Prostate gland (tissue), 2 donors: Measurements from ENCODE around the gene PITX1. TPM values are rescaled to one million over a fixed set of nuclear protein-coding genes. Genes with fewer than 3 reads are reported as not detected.
"Not testable (repeated sequence)": the region's sequence is repeated elsewhere in the genome, so short reads cannot be mapped to it uniquely, and the experiment has no call there.

Source experiments
- DNase-seq: peaks from one replicate; pipeline ENCODE4 v3.0.0-alpha.2; 2019; ENCODE audit warnings: low spot score
- H3K27ac ChIP-seq, 2 donors: fragments of 200-600 bp; sonication (generic); 2 replicates each; pipeline ENCODE4 v1.5.1; 2017 to 2019
- H3K27me3 ChIP-seq: fragments of 200-600 bp; sonication (generic); replicated peaks from 2 replicates; pipeline ENCODE4 v1.5.1; 2019; ENCODE audit not compliant: insufficient read depth
- H3K36me3 ChIP-seq, 2 donors: fragments of 200-600 bp; sonication (generic); 1 replicate in 1 of 2; 2 replicates in 1 of 2; pipeline versions ENCODE4 v1.5.1 to v1.8.1; 2017 to 2019
- H3K4me1 ChIP-seq: fragments of 200-600 bp; sonication (generic); replicated peaks from 2 replicates; pipeline ENCODE4 v1.5.1; 2019
- H3K4me3 ChIP-seq, 2 donors: fragments of 200-600 bp; sonication (generic); 2 replicates each; pipeline ENCODE4 v1.5.1; 2017 to 2019
- H3K9me3 ChIP-seq: fragments of 200-600 bp; sonication (generic); 2 replicates; pipeline ENCODE4 v1.5.1; 2017
- POLR2A ChIP-seq: fragments of 450-650 bp; IDR thresholded peaks from one replicate; pipeline ENCODE4 v1.6.1; 2016; ENCODE audit warnings: antibody characterized with exemption, mild to moderate bottlenecking
- POLR2AphosphoS5 ChIP-seq: sonication (generic); formaldehyde crosslinking; IDR thresholded peaks from one replicate; pipeline ENCODE4 v1.6.1; 2017; ENCODE audit warnings: antibody characterized with exemption
- WGBS: methylation state at CpG from one replicate; pipeline ENCODE4 v1.1.5; 2018; 5-methylcytosine and 5-hydroxymethylcytosine counted together
- intact Hi-C: fragments of 100-400 bp; cut with DNase I; formaldehyde crosslinking; loops from one replicate; pipeline ENCODE4 v1.14.2; 2022
- total RNA-seq, 2 donors: library from RNA; depleted of rRNA; stranded (reverse); fragments of >200 nt; gene quantifications; one replicate each; pipeline ENCODE4 v1.1.0, GENCODE V29; 2016
- TF ChIP-seq, protein P1 (sequence below), 4 experiments: fragments of 200-600 bp in 2 of 4; fragments of 450-650 bp in 2 of 4; sonication (generic) in 2 of 4; IDR thresholded peaks; 1 replicate in 3 of 4; 2 replicates in 1 of 4; pipeline ENCODE4 v1.5.1; 2016 to 2019; ENCODE audit warnings: antibody characterized with exemption in 4 of 4, mild to moderate bottlenecking in 2 of 4, moderate library complexity in 2 of 4

PITX1 gene
- total RNA-seq, 2 donors from 2014 or later, result 6.8 to 50.6 TPM

DNA sequence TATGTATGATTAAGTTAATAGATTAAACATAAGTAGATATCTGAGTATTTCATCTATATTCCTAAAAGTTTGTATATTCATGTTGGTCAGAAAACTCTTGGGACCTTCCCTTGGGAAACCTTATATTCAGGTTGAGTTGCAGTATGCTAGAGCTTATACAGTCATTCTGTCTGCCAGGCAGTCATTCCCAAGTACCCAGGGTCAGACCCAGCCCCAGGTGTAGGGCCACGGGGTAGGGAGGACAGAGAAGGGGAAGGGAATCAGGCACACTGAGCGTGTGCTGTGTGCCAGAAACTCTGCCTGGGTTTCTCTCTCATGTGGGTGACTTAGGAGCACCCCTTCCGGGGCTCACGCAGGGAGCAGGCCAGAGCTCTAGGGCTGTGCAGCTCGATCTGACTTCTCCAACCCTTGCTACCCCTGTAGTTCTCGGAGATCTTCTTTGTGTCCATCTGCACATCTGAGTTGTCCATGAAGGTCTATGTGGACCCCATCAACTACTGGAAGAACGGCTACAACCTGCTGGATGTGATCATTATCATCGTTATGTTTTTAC lies 38.1 kb downstream of the PITX1 start:
- no peaks in the 10 kb centered on the region for H3K4me1 ChIP-seq
- WGBS, result 87% methylated on average over 8 of the region's 8 CpGs
- no peak for DNase-seq
- H3K36me3 ChIP-seq, result no peaks in the 10 kb centered on the region
- intact Hi-C loops, result no loop called here
- no peaks in the 10 kb centered on the region for H3K27me3 ChIP-seq
- no peaks in the 10 kb centered on the region for H3K9me3 ChIP-seq
- H3K27ac ChIP-seq, result no peak overlapping the region
- TF ChIP-seq, protein P1, sequence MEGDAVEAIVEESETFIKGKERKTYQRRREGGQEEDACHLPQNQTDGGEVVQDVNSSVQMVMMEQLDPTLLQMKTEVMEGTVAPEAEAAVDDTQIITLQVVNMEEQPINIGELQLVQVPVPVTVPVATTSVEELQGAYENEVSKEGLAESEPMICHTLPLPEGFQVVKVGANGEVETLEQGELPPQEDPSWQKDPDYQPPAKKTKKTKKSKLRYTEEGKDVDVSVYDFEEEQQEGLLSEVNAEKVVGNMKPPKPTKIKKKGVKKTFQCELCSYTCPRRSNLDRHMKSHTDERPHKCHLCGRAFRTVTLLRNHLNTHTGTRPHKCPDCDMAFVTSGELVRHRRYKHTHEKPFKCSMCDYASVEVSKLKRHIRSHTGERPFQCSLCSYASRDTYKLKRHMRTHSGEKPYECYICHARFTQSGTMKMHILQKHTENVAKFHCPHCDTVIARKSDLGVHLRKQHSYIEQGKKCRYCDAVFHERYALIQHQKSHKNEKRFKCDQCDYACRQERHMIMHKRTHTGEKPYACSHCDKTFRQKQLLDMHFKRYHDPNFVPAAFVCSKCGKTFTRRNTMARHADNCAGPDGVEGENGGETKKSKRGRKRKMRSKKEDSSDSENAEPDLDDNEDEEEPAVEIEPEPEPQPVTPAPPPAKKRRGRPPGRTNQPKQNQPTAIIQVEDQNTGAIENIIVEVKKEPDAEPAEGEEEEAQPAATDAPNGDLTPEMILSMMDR (IDR thresholded peaks at IDR 0.05), result no peak
- TF ChIP-seq POLR2AphosphoS5 (no peak), POLR2A (no peak)
- H3K4me3 ChIP-seq, result no peak overlapping the region

DNA sequence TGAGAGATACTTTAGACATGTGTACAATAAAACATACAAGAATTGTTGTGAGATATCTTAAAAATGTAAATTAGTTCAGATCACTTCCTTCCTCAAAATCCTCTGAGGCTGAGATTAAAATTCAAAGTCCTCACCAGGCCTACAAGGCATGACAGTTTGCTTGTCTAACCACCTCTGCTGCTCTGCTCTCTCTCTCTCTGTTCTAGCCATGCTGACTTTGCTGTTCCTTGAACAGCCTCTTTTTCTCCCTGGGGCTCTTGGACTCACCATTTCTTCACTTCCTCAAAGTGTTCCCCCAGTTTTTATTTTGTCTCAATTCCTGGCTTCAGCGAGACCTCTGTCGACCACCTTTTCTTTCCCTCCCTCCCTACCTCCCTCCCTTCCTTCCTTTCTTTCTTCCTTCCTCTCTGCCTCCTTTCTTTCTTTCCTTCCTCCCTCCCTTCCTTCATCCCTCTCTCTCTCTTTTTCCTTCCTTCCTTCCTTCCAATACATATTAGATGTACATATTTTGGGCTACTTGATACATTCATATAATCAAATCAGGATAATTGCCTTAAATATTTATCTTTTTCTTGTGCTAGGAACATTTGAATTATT lies 39.4 kb downstream of the PITX1 start:
- H3K36me3 ChIP-seq, result no peaks in the 10 kb centered on the region
- no peaks in the 10 kb centered on the region for H3K27me3 ChIP-seq
- intact Hi-C loops, result no loop called here
- TF ChIP-seq, protein P1 (IDR thresholded peaks at IDR 0.05), result no peak
- TF ChIP-seq POLR2A (no peak), POLR2AphosphoS5 (no peak)
- H3K9me3 ChIP-seq, result no peaks in the 10 kb centered on the region
- no peaks in the 10 kb centered on the region for H3K4me1 ChIP-seq
- no peak for DNase-seq
- no peak overlapping the region for H3K27ac ChIP-seq
- WGBS, result 73% methylated on average over 2 of the region's 2 CpGs
- no peak overlapping the region for H3K4me3 ChIP-seq

DNA sequence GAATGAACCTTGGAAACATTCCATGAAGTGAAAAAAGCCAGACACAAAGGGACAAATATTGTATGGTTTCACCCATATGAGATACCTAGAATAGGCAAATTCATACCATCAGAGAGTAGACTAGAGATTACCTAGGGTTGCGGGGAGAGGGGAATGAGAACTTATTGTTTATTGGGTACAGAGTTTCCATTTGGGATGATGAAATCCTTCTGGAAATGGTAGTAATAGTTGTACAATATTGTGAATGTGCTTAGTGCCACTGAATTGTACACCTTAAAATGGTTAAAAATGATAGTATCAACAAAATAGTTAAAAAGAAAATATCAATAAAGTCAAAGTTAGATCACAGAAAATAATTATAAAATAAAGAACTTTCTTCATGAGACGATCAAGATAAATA lies 40.9 kb downstream of the PITX1 start:
- Histone ChIP-seq H3K4me3 (no peak overlapping the region), H3K27ac (no peak overlapping the region), H3K4me1 (no peaks in the 10 kb centered on the region), H3K9me3 (no peaks in the 10 kb centered on the region), H3K27me3 (no peaks in the 10 kb centered on the region), H3K36me3 (no peaks in the 10 kb centered on the region)
- DNase-seq, result no peak
- intact Hi-C loops, result no loop called here
- TF ChIP-seq POLR2A (no peak), POLR2AphosphoS5 (no peak)
- TF ChIP-seq, protein P1 (IDR thresholded peaks at IDR 0.05), result no peak
- 94% methylated on average over 2 of the region's 2 CpGs for WGBS

DNA sequence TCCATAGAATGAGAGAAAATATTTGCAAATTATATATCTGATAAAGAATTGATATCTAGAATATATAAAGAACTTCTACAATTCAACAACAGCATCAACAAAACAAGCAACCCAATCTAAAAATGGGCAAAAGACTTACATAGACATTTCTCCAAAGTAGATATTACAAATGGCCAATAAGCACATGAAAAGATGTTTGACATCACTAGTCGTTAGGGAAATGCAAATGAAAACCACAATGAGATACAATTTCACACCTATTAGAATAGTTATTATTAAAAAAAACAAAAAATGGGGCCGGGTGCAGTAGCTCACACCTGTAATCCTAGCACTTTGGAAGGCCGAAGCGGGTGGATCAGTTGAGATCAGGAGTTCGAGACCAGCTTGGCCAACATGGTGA lies 41.9 kb downstream of the PITX1 start:
- Histone ChIP-seq H3K4me3 (no peak overlapping the region), H3K27ac (no peak overlapping the region), H3K9me3 (no peaks in the 10 kb centered on the region), H3K27me3 (no peaks in the 10 kb centered on the region), H3K36me3 (no peaks in the 10 kb centered on the region), H3K4me1 (no peaks in the 10 kb centered on the region)
- intact Hi-C loops, result no loop called here
- 95% methylated on average over 5 of the region's 5 CpGs for WGBS
- TF ChIP-seq, protein P1 (IDR thresholded peaks at IDR 0.05), result no peak
- TF ChIP-seq POLR2A (no peak), POLR2AphosphoS5 (no peak)
- DNase-seq, result no peak

DNA sequence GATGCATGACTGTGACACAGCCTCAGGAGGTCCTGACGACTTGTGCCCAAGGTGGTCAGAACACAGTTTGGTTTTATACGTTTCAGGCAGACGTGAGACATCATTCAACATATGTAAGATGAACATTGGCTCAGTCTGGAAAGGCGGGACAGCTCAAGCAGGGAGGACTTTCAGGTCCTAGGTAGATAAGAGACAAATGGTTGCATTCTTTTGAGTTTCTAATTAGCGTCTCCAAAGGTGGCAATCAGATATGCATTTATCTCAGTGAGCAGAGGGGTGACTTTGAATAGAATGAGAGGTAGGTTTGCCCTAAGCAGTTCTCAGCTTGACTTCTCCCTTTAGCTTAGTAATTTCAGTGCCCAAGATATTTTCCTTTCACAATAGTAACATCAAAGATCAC lies 43.8 kb downstream of the PITX1 start:
- H3K36me3 ChIP-seq, H3K27ac ChIP-seq, DNase-seq, H3K4me3 ChIP-seq, H3K9me3 ChIP-seq, intact Hi-C loops, H3K27me3 ChIP-seq, H3K4me1 ChIP-seq: not testable (repeated sequence)
- 73% methylated on average over 5 of the region's 5 CpGs for WGBS
